OCI-LY7 (cell line): ENCODE results near the gene CAVIN3. TPM values are rescaled to one million over a fixed set of nuclear protein-coding genes. Genes with fewer than 3 reads are reported as not detected.

Experiments used
- BruUV-seq: library from RNA; stranded (reverse); fragments of 400-500 nt; replicated peaks from 2 replicates; lab custom pipeline; 2021; lab: Mats Ljungman, UMichigan
- CTCF ChIA-PET: fragments of 300-600 bp; sonication (Branson Sonifier 250); formaldehyde crosslinking; loops from one replicate; lab custom pipeline; 2022; ENCODE audit warnings: antibody characterized with exemption; ENCODE audit not compliant: unreplicated experiment; lab: Charles Lee
- POLR2A ChIA-PET: fragments of 300-600 bp; sonication (Branson Sonifier 250); formaldehyde crosslinking; loops from one replicate; lab custom pipeline; 2022; ENCODE audit warnings: antibody characterized with exemption; lab: Charles Lee
- DNase-seq: peaks from one replicate; pipeline ENCODE4 v3.0.0-alpha.2; 2015; ENCODE audit warnings: low spot score
- H2AFZ ChIP-seq: fragments of 200-600 bp; sonication (generic), shearing (Covaris generic); 2 replicates; pipeline ENCODE4 v1.6.1; 2014; ENCODE audit warnings: mild to moderate bottlenecking, antibody characterized with exemption, low read length, moderate library complexity
- H3K27ac ChIP-seq: fragments of 200-600 bp; sonication (generic); 2 replicates; pipeline ENCODE4 v1.5.1; 2014; ENCODE audit warnings: mixed run types, low read depth, mild to moderate bottlenecking, moderate library complexity, low read length, inconsistent platforms; ENCODE audit not compliant: poor library complexity, severe bottlenecking
- H3K36me3 ChIP-seq: fragments of 200-600 bp; sonication (generic); 2 replicates; pipeline ENCODE4 v1.6.1; 2014; ENCODE audit warnings: mild to moderate bottlenecking, antibody characterized with exemption, low read length, moderate library complexity, mixed read lengths; ENCODE audit not compliant: insufficient read depth
- H3K4me1 ChIP-seq: fragments of 200-600 bp; sonication (generic); 2 replicates; pipeline ENCODE4 v1.5.1; 2014; ENCODE audit warnings: mild to moderate bottlenecking, low read length; ENCODE audit not compliant: insufficient read depth, poor library complexity, severe bottlenecking
- H3K4me2 ChIP-seq: fragments of 200-600 bp; sonication (generic); 2 replicates; pipeline ENCODE4 v1.6.1; 2014; ENCODE audit warnings: mild to moderate bottlenecking, low read length
- H3K4me3 ChIP-seq: fragments of 200-600 bp; sonication (generic); 2 replicates; pipeline ENCODE4 v1.5.1; 2014; ENCODE audit warnings: mild to moderate bottlenecking, low read depth, low read length; ENCODE audit not compliant: poor library complexity, severe bottlenecking
- H3K79me2 ChIP-seq: fragments of 200-600 bp; sonication (generic); 2 replicates; pipeline ENCODE4 v1.6.1; 2016; ENCODE audit warnings: low read depth, mild to moderate bottlenecking, low read length, moderate library complexity, mixed read lengths; ENCODE audit not compliant: insufficient read depth
- H3K9me2 ChIP-seq: fragments of 200-600 bp; sonication (generic); 2 replicates; pipeline ENCODE4 v1.6.1; 2016; ENCODE audit warnings: mild to moderate bottlenecking, low read length, mixed read lengths; ENCODE audit not compliant: insufficient read depth
- H3K9me3 ChIP-seq: fragments of 200-600 bp; sonication (generic); 2 replicates; pipeline ENCODE4 v1.6.1; 2014; ENCODE audit warnings: mild to moderate bottlenecking, mixed run types, low read length, mixed read lengths
- H4K20me1 ChIP-seq: fragments of 200-600 bp; sonication (generic); 2 replicates; pipeline ENCODE4 v1.6.1; 2014; ENCODE audit warnings: mild to moderate bottlenecking, antibody characterized with exemption, low read length, moderate library complexity, mixed read lengths; ENCODE audit not compliant: insufficient read depth
- EZH2phosphoT487 ChIP-seq: fragments of 200-600 bp; sonication (generic); IDR thresholded peaks from 2 replicates; pipeline ENCODE4 v1.6.1; 2018; ENCODE audit warnings: low read depth, borderline replicate concordance, mild to moderate bottlenecking, mixed run types, antibody characterized with exemption, low read length, moderate library complexity, mixed read lengths
- intact Hi-C: fragments of 100-400 bp; cut with micrococcal nuclease; formaldehyde crosslinking; loops from one replicate; pipeline ENCODE4 v1.10.0; 2022; ENCODE audit not compliant: unreplicated experiment
- total RNA-seq, 2 experiments: library from RNA; depleted of rRNA in 1 of 2; stranded (reverse); fragments of >200 nt in 1 of 2; shearing (Covaris generic) in 1 of 2; gene quantifications; 2 replicates each; pipeline ENCODE4 v1.2.3, GENCODE V29; 2014 to 2022
- TF ChIP-seq, protein P1 (sequence below): fragments of 200-600 bp; sonication (generic); conservative IDR thresholded peaks from 2 replicates; pipeline ENCODE4 v1.5.1; 2014; ENCODE audit warnings: mild to moderate bottlenecking, antibody characterized with exemption, low read length, moderate library complexity, mixed read lengths

Gene CAVIN3
- total RNA-seq, 2 experiments from 2014 or later, result not detected

DNA sequence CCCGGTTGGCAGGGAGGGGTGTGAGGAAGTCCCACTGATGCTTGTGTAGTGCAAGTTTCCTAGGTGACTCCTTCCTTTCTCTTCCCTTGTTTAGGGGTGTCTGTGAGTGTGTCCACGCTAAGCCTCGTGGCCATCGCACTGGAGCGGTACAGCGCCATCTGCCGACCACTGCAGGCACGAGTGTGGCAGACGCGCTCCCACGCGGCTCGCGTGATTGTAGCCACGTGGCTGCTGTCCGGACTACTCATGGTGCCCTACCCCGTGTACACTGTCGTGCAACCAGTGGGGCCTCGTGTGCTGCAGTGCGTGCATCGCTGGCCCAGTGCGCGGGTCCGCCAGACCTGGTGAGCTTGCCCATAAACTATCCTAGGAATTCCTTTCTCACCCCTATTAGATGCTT, 50.3 kb downstream of the CAVIN3 start:
- Histone ChIP-seq H3K79me2 (no peaks in the 10 kb centered on the region), H3K9me2 (no peaks in the 10 kb centered on the region), H3K9me3 (no peaks in the 10 kb centered on the region), H3K4me2 (no peak overlapping the region), H3K36me3 (no peaks in the 10 kb centered on the region), H3K4me3 (no peak overlapping the region), H3K4me1 (no peaks in the 10 kb centered on the region), H4K20me1 (no peaks in the 10 kb centered on the region), H2AFZ (no peak overlapping the region), H3K27ac (no peak overlapping the region)
- ChIA-PET CTCF (no interaction called here), POLR2A (interaction anchor here (0.6 kb wide), 1 partner anchor 10 kb away, joined by 4 read pairs; no protein-coding TSS in a partner anchor)
- TF ChIP-seq EZH2phosphoT487, result no peak
- TF ChIP-seq, protein P1, sequence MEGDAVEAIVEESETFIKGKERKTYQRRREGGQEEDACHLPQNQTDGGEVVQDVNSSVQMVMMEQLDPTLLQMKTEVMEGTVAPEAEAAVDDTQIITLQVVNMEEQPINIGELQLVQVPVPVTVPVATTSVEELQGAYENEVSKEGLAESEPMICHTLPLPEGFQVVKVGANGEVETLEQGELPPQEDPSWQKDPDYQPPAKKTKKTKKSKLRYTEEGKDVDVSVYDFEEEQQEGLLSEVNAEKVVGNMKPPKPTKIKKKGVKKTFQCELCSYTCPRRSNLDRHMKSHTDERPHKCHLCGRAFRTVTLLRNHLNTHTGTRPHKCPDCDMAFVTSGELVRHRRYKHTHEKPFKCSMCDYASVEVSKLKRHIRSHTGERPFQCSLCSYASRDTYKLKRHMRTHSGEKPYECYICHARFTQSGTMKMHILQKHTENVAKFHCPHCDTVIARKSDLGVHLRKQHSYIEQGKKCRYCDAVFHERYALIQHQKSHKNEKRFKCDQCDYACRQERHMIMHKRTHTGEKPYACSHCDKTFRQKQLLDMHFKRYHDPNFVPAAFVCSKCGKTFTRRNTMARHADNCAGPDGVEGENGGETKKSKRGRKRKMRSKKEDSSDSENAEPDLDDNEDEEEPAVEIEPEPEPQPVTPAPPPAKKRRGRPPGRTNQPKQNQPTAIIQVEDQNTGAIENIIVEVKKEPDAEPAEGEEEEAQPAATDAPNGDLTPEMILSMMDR, result 0 out of 2 replicates have a peak, but pooled peaks have one; percentile 11
- intact Hi-C loops, result loop anchor here (5.0 kb wide), 1 partner anchor 47 kb away; no protein-coding TSS in a partner anchor
- no TSS peak for BruUV-seq
- DNase-seq, result no peak

Other genes starting within 250 kb of the CAVIN3 start
- not detected in 2 replicates for gene OR56B4, start 212.8 kb downstream of the CAVIN3 start, total RNA-seq (2014; rRNA removed; shearing (Covaris generic))
- not detected in 2 replicates for gene OR56B4, start 212.8 kb downstream of the CAVIN3 start, total RNA-seq (2022)
- not detected in 2 replicates for gene OR52B2, start 150.2 kb downstream of the CAVIN3 start, total RNA-seq (2014; rRNA removed; shearing (Covaris generic))
- not detected in 2 replicates for gene OR52B2, start 150.2 kb downstream of the CAVIN3 start, total RNA-seq (2022)
- gene OR52W1, start 121.3 kb downstream of the CAVIN3 start, total RNA-seq (2014; rRNA removed; shearing (Covaris generic)), result not detected in 2 replicates
- gene OR52W1, start 121.3 kb downstream of the CAVIN3 start, total RNA-seq (2022), result not detected in 2 replicates
- not detected in 2 replicates for gene C11orf42, start 114.9 kb downstream of the CAVIN3 start, total RNA-seq (2014; rRNA removed; shearing (Covaris generic))
- gene C11orf42, start 114.9 kb downstream of the CAVIN3 start, total RNA-seq (2022), result not detected in 2 replicates
- gene FHIP1B, start 85.9 kb downstream of the CAVIN3 start, total RNA-seq (2014; rRNA removed; shearing (Covaris generic)), result 15.7 and 20.1 TPM in 2 replicates
- 19.9 and 21.2 TPM in 2 replicates for gene FHIP1B, start 85.9 kb downstream of the CAVIN3 start, total RNA-seq (2022)
- gene CNGA4, start 81.4 kb downstream of the CAVIN3 start, total RNA-seq (2014; rRNA removed; shearing (Covaris generic)), result 0.28 and 0.67 TPM in 2 replicates
- 0.97 and 1.0 TPM in 2 replicates for gene CNGA4, start 81.4 kb downstream of the CAVIN3 start, total RNA-seq (2022)
- not detected in 2 replicates for gene CCKBR, start 60.7 kb downstream of the CAVIN3 start, total RNA-seq (2014; rRNA removed; shearing (Covaris generic))
- not detected in 2 replicates for gene CCKBR, start 60.7 kb downstream of the CAVIN3 start, total RNA-seq (2022)
- 5.1 and 5.4 TPM in 2 replicates for gene SMPD1, start 70.0 kb upstream of the CAVIN3 start, total RNA-seq (2014; rRNA removed; shearing (Covaris generic))
- gene SMPD1, start 70.0 kb upstream of the CAVIN3 start, total RNA-seq (2022), result 11.5 and 11.9 TPM in 2 replicates
- gene APBB1, start 98.6 kb upstream of the CAVIN3 start, total RNA-seq (2014; rRNA removed; shearing (Covaris generic)), result 30.4 and 36.1 TPM in 2 replicates
- 25.5 and 28.3 TPM in 2 replicates for gene APBB1, start 98.6 kb upstream of the CAVIN3 start, total RNA-seq (2022)
- 0.16 TPM in 1 of 2 replicates, not detected in the other for gene HPX, start 120.5 kb upstream of the CAVIN3 start, total RNA-seq (2014; rRNA removed; shearing (Covaris generic))
- gene HPX, start 120.5 kb upstream of the CAVIN3 start, total RNA-seq (2022), result 1.2 and 5.2 TPM in 2 replicates
- 8.5 and 21.3 TPM in 2 replicates for gene TRIM3, start 153.4 kb upstream of the CAVIN3 start, total RNA-seq (2014; rRNA removed; shearing (Covaris generic))
- gene TRIM3, start 153.4 kb upstream of the CAVIN3 start, total RNA-seq (2022), result 14.7 and 15.5 TPM in 2 replicates
- gene ARFIP2, start 160.8 kb upstream of the CAVIN3 start, total RNA-seq (2014; rRNA removed; shearing (Covaris generic)), result 40.7 and 55.9 TPM in 2 replicates
- 44.0 and 49.0 TPM in 2 replicates for gene ARFIP2, start 160.8 kb upstream of the CAVIN3 start, total RNA-seq (2022)
- 43.7 and 52.8 TPM in 2 replicates for gene TIMM10B, start 161.0 kb upstream of the CAVIN3 start, total RNA-seq (2014; rRNA removed; shearing (Covaris generic))
- 49.9 and 54.6 TPM in 2 replicates for gene TIMM10B, start 161.0 kb upstream of the CAVIN3 start, total RNA-seq (2022)
- gene DNHD1, start 176.8 kb upstream of the CAVIN3 start, total RNA-seq (2014; rRNA removed; shearing (Covaris generic)), result 19.3 and 24.3 TPM in 2 replicates
- 52.7 and 56.6 TPM in 2 replicates for gene DNHD1, start 176.8 kb upstream of the CAVIN3 start, total RNA-seq (2022)